K562 (cell line): ENCODE measurements around the gene NUAK2. TPM values are rescaled to one million over a fixed set of nuclear protein-coding genes. Genes with fewer than 3 reads are reported as not detected.

Source experiments
- ATAC-seq: fragments of 200-7000 bp; cut with Tn5 transposase; 3 replicates; pipeline ENCODE4 v1.9.1; 2020; ENCODE audit warnings: moderate library complexity
- BruUV-seq: library from RNA; stranded (reverse); fragments of 400-500 nt; replicated peaks from 2 replicates; lab custom pipeline; 2021; lab: Mats Ljungman, UMichigan
- CTCF ChIA-PET: fragments of 300-600 bp; formaldehyde crosslinking; extraction: SDS; loops from one replicate; lab custom pipeline; 2021; ENCODE audit warnings: low intra/inter-chr PET ratio; lab: Yijun Ruan, JAX
- POLR2A ChIA-PET: fragments of 300-600, 350-650 bp; sonication (Branson Sonifier 250); formaldehyde crosslinking; extraction: SDS; loops from one replicate; lab custom pipeline; 2021; ENCODE audit warnings: antibody characterized with exemption, inconsistent platforms; lab: Yijun Ruan, JAX
- DNase-seq, 4 experiments: peaks; one replicate each; pipeline versions ENCODE4 v3.0.0 to v3.0.0-alpha.2; 2011 to 2018; ENCODE audit warnings: low spot score in 3 of 4, mixed read lengths in 3 of 4; ENCODE audit errors: extremely low read depth in 1 of 4
- FAIRE-seq: peaks from 2 replicates; lab custom pipeline; 2011; peaks lifted over from hg19 to GRCh38; lab: Jason Lieb, UNC
- H2AFZ ChIP-seq: 2 replicates; pipeline ENCODE4 v1.6.0; 2011; ENCODE audit warnings: low read depth, low read length, control low read depth, inconsistent platforms
- H3K27ac ChIP-seq: fragments of 200-600 bp; 3 replicates; pipeline ENCODE4 v1.8.0; 2011; ENCODE audit warnings: low read depth, mild to moderate bottlenecking, control low read depth, inconsistent platforms, low read length, moderate library complexity, mixed read lengths; ENCODE audit errors: extremely low read depth
- H3K27me3 ChIP-seq, 2 experiments: fragments of 300-600 bp in 1 of 2; 2 replicates in 1 of 2; 3 replicates in 1 of 2; pipeline versions ENCODE4 v1.6.0 to v1.8.0; 2011; ENCODE audit warnings: inconsistent platforms in 2 of 2, low read length in 2 of 2, mild to moderate bottlenecking in 1 of 2, mixed read lengths in 1 of 2, moderate library complexity in 1 of 2; ENCODE audit not compliant: control insufficient read depth in 2 of 2, insufficient read depth in 2 of 2
- H3K36me3 ChIP-seq: fragments of 300-600 bp; 3 replicates; pipeline ENCODE4 v1.8.0; 2011; ENCODE audit warnings: mild to moderate bottlenecking, low read length, inconsistent platforms; ENCODE audit not compliant: control insufficient read depth, insufficient read depth
- H3K4me1 ChIP-seq, 2 experiments: fragments of 200-600 bp in 1 of 2; replicated peaks in 1 of 2; 2 replicates in 1 of 2; 3 replicates in 1 of 2; pipeline versions ENCODE4 v1.5.1 to v1.8.0; 2011; ENCODE audit warnings: inconsistent platforms in 2 of 2, low read length in 2 of 2, mild to moderate bottlenecking in 1 of 2, mixed read lengths in 1 of 2, moderate library complexity in 1 of 2; ENCODE audit not compliant: control insufficient read depth in 2 of 2, insufficient read depth in 2 of 2
- H3K4me2 ChIP-seq: 2 replicates; pipeline ENCODE4 v1.6.1; 2011; ENCODE audit warnings: low read length, control low read depth, inconsistent platforms, mixed read lengths; ENCODE audit not compliant: insufficient read depth
- H3K4me3 ChIP-seq: fragments of 200-600 bp; sonication (generic), shearing (Covaris generic); 2 replicates; pipeline ENCODE4 v1.5.1; 2016; ENCODE audit warnings: control low read depth, inconsistent platforms
- H3K79me2 ChIP-seq: fragments of 200-600 bp; 3 replicates; pipeline ENCODE4 v1.8.0; 2011; ENCODE audit warnings: low read length, inconsistent platforms; ENCODE audit not compliant: control insufficient read depth, insufficient read depth
- H3K9ac ChIP-seq, 2 experiments: 2 replicates each; pipeline versions ENCODE4 v1.6.0 to v1.6.1; 2011; ENCODE audit warnings: low read depth in 2 of 2, low read length in 2 of 2, control low read depth in 1 of 2, inconsistent platforms in 1 of 2, mild to moderate bottlenecking in 1 of 2, mixed read lengths in 1 of 2; ENCODE audit not compliant: insufficient read depth in 1 of 2
- H3K9me1 ChIP-seq: one replicate; pipeline ENCODE4 v1.6.0; 2011; ENCODE audit warnings: inconsistent platforms, mild to moderate bottlenecking, low read length, moderate library complexity; ENCODE audit not compliant: control insufficient read depth, insufficient read depth
- H3K9me3 ChIP-seq: replicated peaks from 2 replicates; pipeline ENCODE4 v1.5.1; 2011; ENCODE audit warnings: low read depth, low read length, inconsistent platforms; ENCODE audit not compliant: control insufficient read depth, insufficient read depth
- H4K20me1 ChIP-seq: replicated peaks from 2 replicates; pipeline ENCODE4 v1.6.1; 2011; ENCODE audit warnings: low read length, inconsistent platforms, mixed read lengths; ENCODE audit not compliant: control insufficient read depth, insufficient read depth
- ATF6 ChIP-seq: sonication (generic); formaldehyde crosslinking; IDR thresholded peaks from 2 replicates; pipeline ENCODE4 v1.4.0; 2020; ENCODE audit warnings: mild to moderate bottlenecking, missing genetic modification reagents
- GATAD2B ChIP-seq: fragments of 450-650 bp; IDR thresholded peaks from 2 replicates; pipeline ENCODE4 v1.6.1; 2017; ENCODE audit warnings: mild to moderate bottlenecking, borderline replicate concordance
- NBN ChIP-seq: fragments of 450-650 bp; IDR thresholded peaks from 2 replicates; pipeline ENCODE4 v1.6.1; 2016; ENCODE audit warnings: low read depth, mild to moderate bottlenecking
- PTBP1 ChIP-seq: fragments of 200-400 bp; formaldehyde crosslinking; IDR thresholded peaks from 2 replicates; pipeline ENCODE4 v1.6.1; 2017; ENCODE audit warnings: low read depth, low read length
- RBM25 ChIP-seq: fragments of 200-400 bp; formaldehyde crosslinking; IDR thresholded peaks from 2 replicates; pipeline ENCODE4 v1.6.1; 2018; ENCODE audit warnings: low read length, low read depth, moderate library complexity; ENCODE audit not compliant: severe bottlenecking
- SRSF9 ChIP-seq: fragments of 200-400 bp; formaldehyde crosslinking; IDR thresholded peaks from 2 replicates; pipeline ENCODE4 v1.6.1; 2017; ENCODE audit warnings: low read depth, low read length, borderline replicate concordance
- ZNF121 ChIP-seq: sonication (generic); formaldehyde crosslinking; conservative IDR thresholded peaks from 2 replicates; pipeline ENCODE4 v1.8.0; 2022; ENCODE audit warnings: missing genetic modification reagents
- ZNF197 ChIP-seq: fragments of 200-800 bp; sonication (Bioruptor generic); IDR thresholded peaks from 2 replicates; pipeline ENCODE4 v1.6.1; 2016; ENCODE audit warnings: low read depth, missing genetic modification characterization, missing compliant biosample characterization
- ZNF780A ChIP-seq: fragments of 250-450 bp; sonication (Bioruptor Pico); IDR thresholded peaks from 2 replicates; pipeline ENCODE4 v1.5.0; 2021; ENCODE audit warnings: mild to moderate bottlenecking
- WGBS: fragments of 100-300 bp; shearing (Covaris generic); methylation state at CpG from one replicate; pipeline ENCODE4 v1.1.6; 2016; ENCODE audit warnings: low coverage, mixed read lengths; ENCODE audit not compliant: insufficient coverage; ENCODE audit errors: missing lambda C conversion rate; 5-methylcytosine and 5-hydroxymethylcytosine counted together
- in situ Hi-C: fragments of 300-500 bp; cut with MboI; formaldehyde crosslinking; loops from 4 replicates; pipeline ENCODE4 v1.15.0; 2018; ENCODE audit warnings: inconsistent platforms, mixed read lengths
- intact Hi-C: fragments of 100-400 bp; cut with micrococcal nuclease; formaldehyde crosslinking; loops from 2 replicates; pipeline ENCODE4 v1.14.2; 2022
- polyA plus RNA-seq, 8 experiments: library from polyadenylated mRNA; depleted of rRNA in 4 of 8; stranded (reverse) in 5 of 8; unstranded in 3 of 8; fragments of >200 nt; fragmentation: Nextera tagmentation in 2 of 8; fragmentation: Illumina TruSeq in 1 of 8; extraction: Ambion mirVana in 2 of 8; extraction: Trizol in 1 of 8; gene quantifications; 2 replicates each; pipeline versions ENCODE4 v1.2.1 to v1.2.3, GENCODE V29; 2011 to 2014; ENCODE audit warnings: inconsistent platforms in 1 of 8, missing spikeins in 1 of 8
- total RNA-seq, 7 experiments: library from RNA; depleted of rRNA in 6 of 7; stranded (reverse); fragments of >200 nt in 6 of 7; fragmentation: Illumina TruSeq in 2 of 7; extraction: Trizol in 2 of 7; gene quantifications; 2 replicates each; pipeline versions ENCODE4 v1.2.1 to v1.2.3, GENCODE V29; 2011 to 2021; ENCODE audit warnings: low replicate concordance in 1 of 7

NUAK2 gene
- total and polyA plus RNA-seq, 9 of the 15 experiments (the other 6 are each of a cell fraction or from before 2014, with no cell fraction given): 0.04 to 0.44 (median 0.14) TPM

- no peak for TF ChIP-seq ATF6 (CRISPR knock-in tag)
- TF ChIP-seq NBN: no peak
- TF ChIP-seq ZNF780A (CRISPR knock-in tag): no peak
These were observed 4.1 kb downstream of the NUAK2 start (continued) for GRCh38 chr1:205317311-205317917.

- Histone ChIP-seq H3K9me3 (no peaks in the 10 kb centered on the region), H3K9ac (no peak overlapping the region), H2AFZ (no peak overlapping the region), H3K4me1 (peaks cover 3 to 6% of the 10 kb centered on the region in 2 experiments; a peak in 3 of 5 replicates), H3K4me2 (no peak overlapping the region), H3K36me3 (no peaks in the 10 kb centered on the region), H3K9me1 (no peaks in the 10 kb centered on the region), H3K79me2 (no peaks in the 10 kb centered on the region), H4K20me1 (no peaks in the 10 kb centered on the region; the same call in 1 of the 2 replicates), H3K4me3 (no peak overlapping the region)
- no peak for FAIRE-seq
- intact Hi-C loops (no loop called here), in situ Hi-C loops (no loop called here)
- CTCF ChIA-PET: no interaction called here
- 0% methylated on average over 2 of the region's 2 CpGs for WGBS
- POLR2A ChIA-PET: interaction anchor here (0.6 to 1.1 kb wide), 4 partner anchors 8 to 1549 kb away, joined by 3 to 5 read pairs (median 4); partner anchors contain the start of gene IL20
- ATAC-seq: no peak
- no peak for TF ChIP-seq PTBP1
- TF ChIP-seq ZNF121: no peak
- TF ChIP-seq RBM25: no peak
- no peak for TF ChIP-seq SRSF9
- no peak for TF ChIP-seq ZNF197
- no peak for TF ChIP-seq GATAD2B
- TF ChIP-seq, all 486 proteins: peak for 0
- no peak for DNase-seq
- BruUV-seq: no TSS peak
- H3K27ac ChIP-seq: no peak overlapping the region
- H3K27me3 ChIP-seq: peaks cover 30 to 49% of the 10 kb centered on the region in 2 experiments
These were observed 5.4 kb downstream of the NUAK2 start for GRCh38 chr1:205316161-205316566.
